Nucleus accumbens (tissue), 56 donors: Measurements from ENCODE around the gene CDC26.
"Not testable (repeated sequence)": the region's sequence is repeated elsewhere in the genome, so short reads cannot be mapped to it uniquely, and the experiment has no call there.

Experiments used
- DNase-seq, 56 donors: peaks; one replicate each; lab custom pipeline; 2025; lab: John Stamatoyannopoulos, UW

Gene CDC26

DNA sequence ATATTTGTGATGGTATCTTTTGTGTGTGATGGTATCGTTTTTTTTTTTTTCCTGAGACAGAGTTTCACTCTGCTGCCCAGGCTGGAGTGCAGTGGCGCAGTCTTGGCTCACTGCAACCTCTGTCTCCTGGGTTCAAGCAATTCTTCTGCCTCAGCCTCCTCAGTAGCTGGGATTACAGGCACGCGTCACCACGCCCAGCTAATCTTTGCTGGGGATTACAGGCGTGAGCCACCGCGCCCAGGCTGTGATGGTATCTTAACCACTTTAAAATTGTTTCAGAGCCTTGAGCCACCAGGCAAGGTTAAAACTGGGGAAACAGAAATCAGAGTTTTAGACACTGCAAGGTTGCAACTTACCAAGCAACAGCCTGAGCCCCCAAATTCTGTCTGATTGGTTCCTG lies 20.9 kb upstream of the CDC26 start:
- not testable (repeated sequence) for DNase-seq

DNA sequence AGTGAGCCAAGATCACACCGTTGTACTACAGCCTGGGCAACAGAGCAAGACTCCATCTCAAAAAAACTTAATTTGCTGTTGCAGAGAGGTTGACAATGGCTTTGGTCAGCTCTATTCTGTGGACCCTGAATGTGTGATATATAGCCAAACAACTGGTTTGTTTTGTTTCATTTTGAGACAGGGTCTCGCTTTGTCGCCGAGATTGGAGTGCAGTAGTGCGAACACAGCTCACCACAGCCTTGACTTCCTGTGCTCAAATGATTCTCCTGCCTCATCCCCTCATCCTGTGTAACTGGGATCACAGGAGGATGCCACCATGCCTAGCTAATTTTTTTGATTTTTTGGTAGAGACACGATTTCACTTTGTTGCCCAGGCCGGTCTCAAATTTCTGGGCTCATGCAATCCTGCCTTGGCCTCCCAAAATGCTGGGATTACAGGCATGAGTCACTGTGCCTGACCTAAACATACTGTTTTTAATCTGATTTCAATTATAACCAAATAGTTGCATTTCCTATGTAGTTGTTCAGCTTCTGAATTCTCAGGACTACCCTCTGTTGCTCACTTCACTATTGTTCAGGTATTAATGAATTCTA lies 18.0 kb upstream of the CDC26 start:
- DNase-seq: no peak

DNA sequence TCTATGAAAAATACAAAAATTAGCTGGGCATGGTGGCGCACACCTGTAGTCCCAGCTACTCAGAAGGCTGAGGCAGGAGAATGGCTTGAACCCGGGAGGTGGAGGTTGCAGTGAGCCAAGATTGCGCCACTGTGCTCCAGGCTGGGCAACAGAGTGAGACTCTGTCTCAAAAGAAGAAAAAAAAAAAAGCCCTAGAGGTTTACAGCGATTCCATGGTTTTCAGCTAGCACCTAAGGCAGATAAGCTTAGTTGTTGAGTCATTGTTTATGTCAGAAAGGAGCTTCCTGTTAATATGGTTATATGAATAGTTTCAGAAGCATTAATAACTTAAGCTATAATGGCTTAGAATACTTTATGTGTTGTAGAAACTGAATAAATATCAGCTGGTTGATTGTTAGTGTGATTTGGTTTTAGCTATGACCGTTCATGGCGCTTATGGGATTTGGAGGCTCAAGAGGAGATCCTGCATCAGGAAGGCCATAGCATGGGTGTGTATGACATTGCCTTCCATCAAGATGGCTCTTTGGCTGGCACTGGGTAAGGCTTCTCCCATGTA lies 14.8 kb upstream of the CDC26 start:
- DNase-seq: no peak

- no peak for DNase-seq
These were observed 13.7 kb upstream of the CDC26 start for GRCh38 chr9:113289091-113289490.

DNA sequence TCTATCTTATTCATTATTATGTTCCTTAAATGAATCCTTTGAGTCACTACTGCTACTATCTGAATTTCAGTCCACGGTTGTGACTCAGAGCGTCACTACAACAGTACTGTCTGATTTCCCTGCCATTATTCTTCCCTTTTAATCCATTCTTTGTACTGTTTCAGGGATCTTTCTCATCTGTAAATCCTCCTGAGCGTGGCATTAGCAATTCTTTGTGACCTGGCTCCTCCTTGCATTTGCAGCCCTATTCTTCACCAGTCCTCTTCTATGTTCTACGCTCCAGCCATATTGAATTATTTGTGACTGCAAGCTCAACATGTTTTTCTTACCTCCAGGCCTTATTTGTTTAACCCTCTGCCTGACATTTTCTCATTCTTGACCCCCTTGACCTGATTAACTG lies 6.0 kb upstream of the CDC26 start:
- no peak for DNase-seq

DNA sequence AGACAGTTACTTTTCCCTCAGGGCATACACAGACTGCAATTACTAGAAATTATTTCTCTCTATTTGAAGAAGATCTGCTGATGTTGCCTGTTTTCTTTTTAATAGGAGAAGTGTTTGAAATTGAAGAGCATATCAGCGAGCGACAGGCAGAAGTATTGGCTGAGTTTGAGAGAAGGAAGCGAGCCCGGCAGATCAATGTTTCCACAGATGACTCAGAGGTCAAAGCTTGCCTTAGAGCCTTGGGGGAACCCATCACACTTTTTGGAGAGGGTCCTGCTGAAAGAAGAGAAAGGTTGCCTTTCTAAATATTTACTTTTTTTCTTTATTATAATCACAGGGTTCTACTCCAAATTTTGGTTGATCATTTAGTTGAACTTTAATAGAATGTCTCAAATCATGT lies 3.5 kb upstream of the CDC26 start:
- DNase-seq: no peak

GRCh38 chr9:113274474-113275156 lies 757 bp downstream of the CDC26 start:
- peak in 1 of 56 donors; percentile 47 for DNase-seq

- DNase-seq: no peak
These were observed 5.5 kb downstream of the CDC26 start for GRCh38 chr9:113269871-113270270.

GRCh38 chr9:113269355-113269754 lies 6.0 kb downstream of the CDC26 start:
- no peak for DNase-seq

DNA sequence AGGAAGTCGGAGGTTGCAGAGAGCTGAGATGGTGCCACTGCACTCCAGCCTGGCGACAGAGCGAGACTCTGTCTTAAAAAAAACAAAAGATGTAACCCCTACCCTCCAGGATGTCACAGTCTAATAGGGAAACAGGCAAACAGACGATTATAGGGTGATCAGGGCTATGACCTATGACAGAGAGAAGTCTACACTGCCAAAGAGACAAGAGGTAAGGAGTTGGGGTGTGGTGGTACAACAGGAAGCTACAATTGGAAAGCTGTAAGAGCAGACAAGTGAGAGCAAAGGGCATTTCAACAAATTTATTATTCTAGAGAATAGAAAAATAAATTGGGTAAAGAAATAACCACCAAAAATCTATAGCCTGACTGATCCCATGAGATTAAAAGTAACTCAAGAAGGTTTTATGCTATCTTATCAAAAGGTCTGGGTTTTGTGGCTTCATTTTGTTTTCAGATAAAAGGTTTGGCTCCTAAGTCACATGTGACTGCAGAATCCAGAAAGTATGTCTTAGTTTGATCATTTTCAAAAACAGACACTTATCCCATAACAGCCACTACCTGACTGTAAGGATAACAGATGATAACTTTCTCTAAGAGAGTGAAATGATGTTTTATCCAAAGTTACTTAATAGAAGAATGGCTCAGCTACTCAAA lies 7.3 kb downstream of the CDC26 start:
- no peak for DNase-seq

DNA sequence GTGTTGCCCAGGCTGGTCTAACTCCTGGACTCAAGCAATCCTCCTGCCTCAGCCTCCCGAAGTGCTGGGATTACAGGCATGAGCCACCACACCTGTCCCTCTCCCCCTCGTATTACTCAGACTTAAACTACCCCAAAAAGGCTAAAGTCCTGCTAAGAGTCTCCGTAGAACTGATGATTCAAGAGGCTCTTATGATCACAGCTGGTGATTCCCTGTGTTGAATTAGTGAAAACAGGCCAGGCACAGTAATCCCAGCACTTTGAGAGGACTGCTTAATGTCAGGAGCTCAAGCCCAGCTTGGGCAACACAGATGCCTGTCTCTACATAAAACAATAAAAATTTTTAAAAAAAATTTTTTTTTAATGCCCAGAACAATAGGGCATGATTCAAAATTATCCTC lies 9.2 kb downstream of the CDC26 start:
- no peak for DNase-seq

GRCh38 chr9:113261917-113262671 lies 13.3 kb downstream of the CDC26 start:
- DNase-seq: no peak

GRCh38 chr9:113258282-113258681 lies 17.1 kb downstream of the CDC26 start:
- DNase-seq: no peak

DNA sequence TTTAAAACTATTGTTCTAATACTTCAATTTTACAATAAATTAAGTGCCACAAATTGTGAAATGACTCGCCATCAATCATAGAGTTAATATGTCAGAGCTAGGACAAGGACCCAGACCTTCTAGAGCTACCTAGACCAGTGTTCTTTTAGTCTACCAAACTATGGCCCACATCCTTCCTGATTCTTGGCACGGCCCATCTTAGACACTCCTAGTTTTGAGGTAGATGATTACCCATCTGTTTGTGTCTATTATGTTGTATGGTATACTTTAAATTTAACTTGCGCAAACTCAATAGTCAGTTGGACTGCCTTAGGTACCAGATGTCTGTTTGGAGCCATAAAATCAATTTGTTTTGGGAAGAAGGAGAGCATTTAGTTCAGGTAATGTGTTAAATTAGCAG lies 17.5 kb downstream of the CDC26 start:
- DNase-seq: no peak

- no peak for DNase-seq
These were observed 19.9 kb downstream of the CDC26 start for GRCh38 chr9:113255438-113255837.

- no peak for DNase-seq
These were observed 20.4 kb downstream of the CDC26 start for GRCh38 chr9:113254991-113255390.

DNA sequence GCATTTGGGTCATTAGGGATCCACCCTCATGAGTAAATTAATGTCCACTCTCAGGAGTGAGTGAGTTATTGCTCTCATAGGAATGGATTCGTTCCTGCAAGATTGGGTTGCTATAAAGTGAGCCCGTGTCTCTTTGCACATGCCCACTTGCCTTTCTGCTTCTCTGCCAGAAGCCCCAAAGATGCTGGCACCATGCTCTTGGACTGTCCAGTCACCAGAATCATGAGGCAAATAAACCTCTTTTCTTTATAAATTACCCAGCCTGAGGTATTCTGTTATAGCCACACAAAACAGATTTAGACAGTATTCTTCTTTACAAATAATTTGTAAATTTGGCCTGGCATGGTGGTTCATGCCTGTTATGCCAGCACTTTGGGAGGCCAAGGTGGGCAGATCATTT lies 24.6 kb downstream of the CDC26 start:
- DNase-seq: no peak

DNA sequence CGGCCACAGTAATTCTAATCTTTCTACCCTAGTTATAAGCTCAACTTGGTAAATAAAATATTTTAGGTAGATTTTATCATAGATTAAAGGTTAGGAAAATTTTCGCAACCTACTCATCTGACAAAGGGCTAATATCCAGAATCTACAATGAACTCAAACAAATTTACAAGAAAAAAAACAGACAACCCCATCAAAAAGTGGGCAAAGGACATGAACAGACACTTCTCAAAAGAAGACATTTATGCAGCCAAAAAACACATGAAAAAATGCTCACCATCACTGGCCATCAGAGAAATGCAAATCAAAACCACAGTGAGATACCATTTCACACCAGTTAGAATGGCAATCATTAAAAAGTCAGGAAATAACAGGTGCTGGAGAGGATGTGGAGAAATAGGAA lies 25.7 kb downstream of the CDC26 start:
- not testable (repeated sequence) for DNase-seq

- no peak for DNase-seq
These were observed 27.7 kb downstream of the CDC26 start for GRCh38 chr9:113247640-113248039.

GRCh38 chr9:113246928-113247327 lies 28.4 kb downstream of the CDC26 start:
- DNase-seq: no peak

- no peak for DNase-seq
These were observed 29.5 kb downstream of the CDC26 start for GRCh38 chr9:113245894-113246293.
